Loucy (cell line): ENCODE results near the gene ZSWIM4.

Experiments
- H2AFZ ChIP-seq: fragments of 200-600 bp; sonication (generic); 2 replicates; pipeline ENCODE4 v1.6.0; 2016; ENCODE audit warnings: antibody characterized with exemption, mild to moderate bottlenecking, low read length, moderate library complexity
- H3F3A ChIP-seq: fragments of 200-600 bp; 2 replicates; pipeline ENCODE4 v1.6.0; 2016; ENCODE audit warnings: antibody characterized with exemption, low read depth, mild to moderate bottlenecking
- H3K27me3 ChIP-seq: fragments of 200-600 bp; sonication (generic); 2 replicates; pipeline ENCODE4 v1.6.1; 2014; ENCODE audit warnings: low read length, mild to moderate bottlenecking; ENCODE audit not compliant: insufficient read depth, poor library complexity, severe bottlenecking
- H3K36me3 ChIP-seq: fragments of 200-600 bp; sonication (generic); 2 replicates; pipeline ENCODE4 v1.6.1; 2016; ENCODE audit warnings: low read length; ENCODE audit not compliant: insufficient read depth
- H3K4me1 ChIP-seq: fragments of 200-600 bp; sonication (generic); 2 replicates; pipeline ENCODE4 v1.5.1; 2014; ENCODE audit warnings: low read length, mild to moderate bottlenecking; ENCODE audit not compliant: insufficient read depth, poor library complexity, severe bottlenecking
- H3K4me2 ChIP-seq: fragments of 200-600 bp; sonication (generic); 2 replicates; pipeline ENCODE4 v1.6.0; 2014; ENCODE audit warnings: antibody characterized with exemption, low read length, low read depth, mild to moderate bottlenecking; ENCODE audit not compliant: poor library complexity, severe bottlenecking
- H3K4me3 ChIP-seq: fragments of 200-600 bp; sonication (generic); 2 replicates; pipeline ENCODE4 v1.5.1; 2014; ENCODE audit warnings: low read length, mild to moderate bottlenecking, mixed read lengths; ENCODE audit not compliant: poor library complexity, severe bottlenecking
- H3K79me2 ChIP-seq: fragments of 200-600 bp; sonication (generic); 2 replicates; pipeline ENCODE4 v1.6.1; 2014; ENCODE audit warnings: low read length; ENCODE audit not compliant: insufficient read depth
- H3K9ac ChIP-seq: fragments of 200-600 bp; sonication (generic); 2 replicates; pipeline ENCODE4 v1.6.0; 2014; ENCODE audit warnings: mild to moderate bottlenecking, low read depth, low read length, moderate library complexity; ENCODE audit not compliant: poor library complexity, severe bottlenecking
- H3K9me2 ChIP-seq: fragments of 200-600 bp; sonication (generic); replicated peaks from 2 replicates; pipeline ENCODE4 v1.6.1; 2016; ENCODE audit warnings: low read depth, low read length, mixed read lengths
- H3K9me3 ChIP-seq: fragments of 200-600 bp; sonication (generic); 2 replicates; pipeline ENCODE4 v1.6.1; 2014; ENCODE audit warnings: mild to moderate bottlenecking, antibody characterized with exemption, low read length, low read depth; ENCODE audit not compliant: insufficient read depth
- H4K20me1 ChIP-seq: fragments of 200-600 bp; sonication (generic); 2 replicates; pipeline ENCODE4 v1.6.0; 2014; ENCODE audit warnings: antibody characterized with exemption, low read length, mild to moderate bottlenecking; ENCODE audit not compliant: insufficient read depth, poor library complexity, severe bottlenecking
- EZH2phosphoT487 ChIP-seq: fragments of 200-600 bp; IDR thresholded peaks from 2 replicates; pipeline ENCODE4 v1.6.1; 2018; ENCODE audit warnings: antibody characterized with exemption, mild to moderate bottlenecking, moderate library complexity, borderline replicate concordance
- TF ChIP-seq, protein P1 (sequence below): fragments of 200-600 bp; sonication (generic); conservative IDR thresholded peaks from 2 replicates; pipeline ENCODE4 v1.5.1; 2014; ENCODE audit warnings: mild to moderate bottlenecking, antibody characterized with exemption, low read length

ZSWIM4 gene

DNA sequence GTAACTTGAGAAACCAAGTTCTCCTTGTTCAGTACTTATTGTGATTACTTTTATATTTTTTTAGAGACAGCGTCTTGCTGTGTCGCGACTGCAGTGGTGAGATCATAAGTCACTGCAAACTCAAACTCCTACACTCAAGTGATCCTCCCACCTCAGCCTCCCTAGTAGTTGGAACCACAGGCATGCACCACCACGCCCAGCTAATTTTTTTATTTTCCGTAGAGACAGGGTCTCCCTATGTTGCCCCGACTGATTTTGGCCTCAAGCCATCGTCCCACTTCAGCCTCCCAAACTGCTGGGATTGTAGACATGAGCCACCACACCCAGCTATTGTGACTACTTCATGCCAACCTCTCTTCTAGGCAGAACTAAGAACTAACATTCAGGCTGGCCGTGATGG is 12.7 kb upstream of the ZSWIM4 start:
- peaks cover 8% of the 10 kb centered on the region for H3K4me1 ChIP-seq
- no peak overlapping the region for H2AFZ ChIP-seq
- H4K20me1 ChIP-seq: no peaks in the 10 kb centered on the region
- H3K9me2 ChIP-seq: no peaks in the 10 kb centered on the region
- H3F3A ChIP-seq: no peaks in the 10 kb centered on the region
- no peaks in the 10 kb centered on the region; the same call in 1 of the 2 replicates for H3K79me2 ChIP-seq
- H3K4me3 ChIP-seq: no peak overlapping the region
- H3K9me3 ChIP-seq: no peaks in the 10 kb centered on the region
- H3K27me3 ChIP-seq: no peaks in the 10 kb centered on the region
- TF ChIP-seq EZH2phosphoT487: no peak
- TF ChIP-seq, protein P1, sequence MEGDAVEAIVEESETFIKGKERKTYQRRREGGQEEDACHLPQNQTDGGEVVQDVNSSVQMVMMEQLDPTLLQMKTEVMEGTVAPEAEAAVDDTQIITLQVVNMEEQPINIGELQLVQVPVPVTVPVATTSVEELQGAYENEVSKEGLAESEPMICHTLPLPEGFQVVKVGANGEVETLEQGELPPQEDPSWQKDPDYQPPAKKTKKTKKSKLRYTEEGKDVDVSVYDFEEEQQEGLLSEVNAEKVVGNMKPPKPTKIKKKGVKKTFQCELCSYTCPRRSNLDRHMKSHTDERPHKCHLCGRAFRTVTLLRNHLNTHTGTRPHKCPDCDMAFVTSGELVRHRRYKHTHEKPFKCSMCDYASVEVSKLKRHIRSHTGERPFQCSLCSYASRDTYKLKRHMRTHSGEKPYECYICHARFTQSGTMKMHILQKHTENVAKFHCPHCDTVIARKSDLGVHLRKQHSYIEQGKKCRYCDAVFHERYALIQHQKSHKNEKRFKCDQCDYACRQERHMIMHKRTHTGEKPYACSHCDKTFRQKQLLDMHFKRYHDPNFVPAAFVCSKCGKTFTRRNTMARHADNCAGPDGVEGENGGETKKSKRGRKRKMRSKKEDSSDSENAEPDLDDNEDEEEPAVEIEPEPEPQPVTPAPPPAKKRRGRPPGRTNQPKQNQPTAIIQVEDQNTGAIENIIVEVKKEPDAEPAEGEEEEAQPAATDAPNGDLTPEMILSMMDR: no peak
- H3K36me3 ChIP-seq: peaks cover 17% of the 10 kb centered on the region; the same call in 1 of the 2 replicates
- H3K4me2 ChIP-seq: no peak overlapping the region
- no peak overlapping the region for H3K9ac ChIP-seq

DNA sequence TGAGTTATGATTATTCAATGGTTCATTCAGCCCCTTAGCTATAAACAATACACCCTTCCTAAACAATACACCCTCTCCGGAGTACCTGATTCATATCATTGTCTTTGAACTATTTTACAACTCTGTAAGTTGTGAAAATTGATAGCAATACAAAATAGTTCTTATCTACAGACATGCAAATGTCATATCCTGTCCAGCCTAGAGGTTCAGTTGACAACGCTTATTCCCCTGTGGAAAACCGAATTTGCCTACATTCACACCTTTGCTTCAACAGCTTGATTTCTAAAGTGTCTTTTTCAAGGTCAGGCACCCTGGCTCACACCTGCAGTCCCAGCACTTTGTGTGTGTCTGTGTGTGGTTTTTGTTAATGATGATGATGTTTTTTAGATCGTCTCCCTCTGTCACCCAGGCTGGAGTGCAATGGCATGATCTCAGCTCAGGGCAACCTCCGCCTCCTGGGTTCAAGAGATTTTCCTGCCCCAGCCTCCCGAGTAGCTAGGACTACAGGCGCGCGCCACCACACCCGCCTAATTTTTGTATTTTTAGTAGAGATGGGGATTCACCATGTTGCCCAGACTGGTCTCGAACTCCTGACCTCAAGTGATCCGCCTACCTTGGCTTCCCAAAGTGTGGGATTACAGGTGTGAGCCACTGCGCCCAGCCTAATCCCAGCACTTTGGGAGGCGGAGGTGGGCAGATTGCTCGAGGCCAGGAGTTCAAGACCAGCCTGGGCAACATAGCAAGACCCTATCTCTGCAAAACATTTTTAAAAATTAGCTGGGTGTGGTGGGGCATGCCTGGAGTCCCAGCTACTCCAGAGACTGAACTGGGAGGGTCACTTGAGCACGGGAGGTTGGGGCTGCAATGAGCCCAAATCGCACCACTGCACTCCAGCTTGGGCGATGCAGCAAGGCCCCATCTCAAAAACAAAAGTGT is 11.4 kb upstream of the ZSWIM4 start:
- no peaks in the 10 kb centered on the region for H3K79me2 ChIP-seq
- H3K4me2 ChIP-seq: no peak overlapping the region
- TF ChIP-seq, protein P1: no peak
- TF ChIP-seq EZH2phosphoT487: no peak
- no peak overlapping the region for H2AFZ ChIP-seq
- H3K4me3 ChIP-seq: no peak overlapping the region
- no peaks in the 10 kb centered on the region for H3K9me2 ChIP-seq
- H4K20me1 ChIP-seq: no peaks in the 10 kb centered on the region
- H3K9me3 ChIP-seq: no peaks in the 10 kb centered on the region
- no peak overlapping the region for H3K9ac ChIP-seq
- H3K27me3 ChIP-seq: no peaks in the 10 kb centered on the region
- H3F3A ChIP-seq: no peaks in the 10 kb centered on the region
- peaks cover 8% of the 10 kb centered on the region for H3K4me1 ChIP-seq
- H3K36me3 ChIP-seq: peaks cover 5% of the 10 kb centered on the region; the same call in 1 of the 2 replicates

DNA sequence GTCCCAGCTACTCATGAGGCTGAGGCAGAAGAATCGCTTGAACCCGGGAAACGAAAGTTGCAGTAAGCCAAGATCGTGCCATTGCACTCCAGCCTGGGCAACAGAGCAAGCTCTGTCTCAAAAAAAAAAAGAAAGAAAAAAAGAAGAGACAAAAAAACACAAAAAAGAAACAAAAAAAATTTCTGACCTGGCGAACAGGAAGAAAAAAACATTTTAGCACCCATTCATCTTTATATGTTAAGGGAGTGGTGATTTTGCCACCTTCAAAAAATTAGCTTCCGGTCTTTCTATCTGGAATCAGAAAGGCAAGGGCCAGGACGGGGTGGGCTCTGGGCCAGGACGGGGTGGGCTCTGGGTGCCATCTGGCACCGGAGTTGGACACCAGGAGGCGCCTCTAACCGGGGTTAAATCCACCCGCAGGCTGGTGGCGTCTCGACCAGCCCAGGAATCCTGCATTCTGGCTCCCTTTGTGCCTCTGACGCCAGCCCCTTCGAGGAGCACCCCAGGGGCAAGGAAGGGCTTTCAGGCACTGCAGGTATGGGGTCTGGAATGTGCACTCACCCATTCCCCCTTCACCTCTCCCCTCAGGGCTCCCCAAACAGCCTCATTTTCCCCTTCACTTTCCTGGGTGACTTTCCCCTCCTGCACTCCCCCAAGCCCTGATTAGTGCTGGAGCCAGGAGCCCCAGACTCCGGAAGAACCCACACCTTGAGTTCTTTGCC is 10.4 kb upstream of the ZSWIM4 start:
- no peak overlapping the region for H3K9ac ChIP-seq
- no peak for TF ChIP-seq EZH2phosphoT487
- TF ChIP-seq, protein P1: peak; percentile 82
- H3K36me3 ChIP-seq: no peaks in the 10 kb centered on the region
- H3K4me1 ChIP-seq: peaks cover 8% of the 10 kb centered on the region
- H3K4me2 ChIP-seq: peak overlapping the region; percentile 52
- H3K79me2 ChIP-seq: no peaks in the 10 kb centered on the region
- no peaks in the 10 kb centered on the region for H4K20me1 ChIP-seq
- H2AFZ ChIP-seq: peak overlapping the region; percentile 95
- H3K9me2 ChIP-seq: no peaks in the 10 kb centered on the region
- H3K9me3 ChIP-seq: no peaks in the 10 kb centered on the region
- H3F3A ChIP-seq: no peaks in the 10 kb centered on the region
- H3K27me3 ChIP-seq: no peaks in the 10 kb centered on the region
- peak overlapping the region; percentile 52 for H3K4me3 ChIP-seq
